Mucosa of stomach (tissue), 1 donor: ENCODE measurements around the gene RAD51B.
A peak's percentile ranks its signal among the peaks of the same experiment; 100 is the strongest.

ENCODE experiments used
- H3K27me3 ChIP-seq: one replicate; pipeline ENCODE4 v1.7.0; 2013; ENCODE audit warnings: mild to moderate bottlenecking, low read length; ENCODE audit not compliant: control insufficient read depth, insufficient read depth
- H3K36me3 ChIP-seq: one replicate; pipeline ENCODE4 v1.7.0; 2013; ENCODE audit warnings: low read length; ENCODE audit not compliant: control insufficient read depth, insufficient read depth
- H3K4me1 ChIP-seq: one replicate; pipeline ENCODE4 v1.7.0; 2013; ENCODE audit warnings: mild to moderate bottlenecking, low read length; ENCODE audit not compliant: control insufficient read depth, insufficient read depth
- H3K4me3 ChIP-seq: one replicate; pipeline ENCODE4 v1.7.0; 2013; ENCODE audit warnings: low read length
- H3K9ac ChIP-seq: one replicate; pipeline ENCODE4 v1.7.0; 2013; ENCODE audit warnings: mild to moderate bottlenecking, low read length, moderate library complexity
- H3K9me3 ChIP-seq: one replicate; pipeline ENCODE4 v1.7.0; 2013; ENCODE audit warnings: mild to moderate bottlenecking, low read length, moderate library complexity; ENCODE audit not compliant: control insufficient read depth
- donor health status: Pancreatic carcinoma.

Gene RAD51B

GRCh38 chr14:68511129-68512047 lies 691.8 kb downstream of the RAD51B start:
- no peak overlapping the region for H3K9ac ChIP-seq
- H3K27me3 ChIP-seq: no peaks in the 10 kb centered on the region
- H3K9me3 ChIP-seq: no peaks in the 10 kb centered on the region
- no peak overlapping the region for H3K4me3 ChIP-seq
- no peaks in the 10 kb centered on the region for H3K36me3 ChIP-seq
- H3K4me1 ChIP-seq: peaks cover 62% of the 10 kb centered on the region

- Histone ChIP-seq H3K36me3 (no peaks in the 10 kb centered on the region), H3K9ac (no peak overlapping the region), H3K4me1 (peaks cover 55% of the 10 kb centered on the region), H3K9me3 (no peaks in the 10 kb centered on the region), H3K27me3 (no peaks in the 10 kb centered on the region), H3K4me3 (no peak overlapping the region)
Observed at GRCh38 chr14:68512088-68512487, 692.5 kb downstream of the RAD51B start.

- peaks cover 50% of the 10 kb centered on the region for H3K4me1 ChIP-seq
Observed at GRCh38 chr14:68513137-68513536, 693.6 kb downstream of the RAD51B start.

GRCh38 chr14:68513838-68514607 lies 694.4 kb downstream of the RAD51B start:
- Histone ChIP-seq H3K4me3 (no peak overlapping the region), H3K9ac (no peak overlapping the region), H3K36me3 (no peaks in the 10 kb centered on the region), H3K4me1 (peaks cover 58% of the 10 kb centered on the region), H3K27me3 (no peaks in the 10 kb centered on the region), H3K9me3 (no peaks in the 10 kb centered on the region)

More at GRCh38 chr14:68513137-68513536, 693.6 kb downstream of the RAD51B start:
- Histone ChIP-seq H3K36me3 (no peaks in the 10 kb centered on the region), H3K9ac (no peak overlapping the region), H3K4me3 (no peak overlapping the region), H3K27me3 (no peaks in the 10 kb centered on the region), H3K9me3 (no peaks in the 10 kb centered on the region)

- H3K4me1 ChIP-seq: peaks cover 64% of the 10 kb centered on the region
- H3K9me3 ChIP-seq: no peaks in the 10 kb centered on the region
- H3K36me3 ChIP-seq: no peaks in the 10 kb centered on the region
- H3K27me3 ChIP-seq: no peaks in the 10 kb centered on the region
- H3K9ac ChIP-seq: no peak overlapping the region
- no peak overlapping the region for H3K4me3 ChIP-seq
Observed at GRCh38 chr14:68514608-68515194, 695.1 kb downstream of the RAD51B start.

GRCh38 chr14:68516342-68516741 lies 696.8 kb downstream of the RAD51B start:
- no peak overlapping the region for H3K9ac ChIP-seq
- H3K4me1 ChIP-seq: peaks cover 67% of the 10 kb centered on the region
- no peaks in the 10 kb centered on the region for H3K27me3 ChIP-seq
- H3K9me3 ChIP-seq: no peaks in the 10 kb centered on the region
- H3K36me3 ChIP-seq: no peaks in the 10 kb centered on the region
- no peak overlapping the region for H3K4me3 ChIP-seq

- no peaks in the 10 kb centered on the region for H3K36me3 ChIP-seq
- H3K9me3 ChIP-seq: no peaks in the 10 kb centered on the region
- no peaks in the 10 kb centered on the region for H3K27me3 ChIP-seq
- H3K4me3 ChIP-seq: no peak overlapping the region
- no peak overlapping the region for H3K9ac ChIP-seq
- H3K4me1 ChIP-seq: peaks cover 66% of the 10 kb centered on the region
Observed at GRCh38 chr14:68518166-68518565, 698.6 kb downstream of the RAD51B start.

GRCh38 chr14:68518761-68519670 lies 699.4 kb downstream of the RAD51B start:
- Histone ChIP-seq H3K4me3 (no peak overlapping the region), H3K36me3 (no peaks in the 10 kb centered on the region), H3K9me3 (no peaks in the 10 kb centered on the region), H3K4me1 (peaks cover 60% of the 10 kb centered on the region), H3K27me3 (no peaks in the 10 kb centered on the region), H3K9ac (no peak overlapping the region)

GRCh38 chr14:68519671-68520187 lies 700.1 kb downstream of the RAD51B start:
- H3K9ac ChIP-seq: no peak overlapping the region
- no peaks in the 10 kb centered on the region for H3K27me3 ChIP-seq
- H3K9me3 ChIP-seq: no peaks in the 10 kb centered on the region
- H3K36me3 ChIP-seq: no peaks in the 10 kb centered on the region
- peaks cover 53% of the 10 kb centered on the region for H3K4me1 ChIP-seq
- H3K4me3 ChIP-seq: no peak overlapping the region

GRCh38 chr14:68520637-68521556 lies 701.3 kb downstream of the RAD51B start:
- H3K27me3 ChIP-seq: no peaks in the 10 kb centered on the region
- H3K9me3 ChIP-seq: no peaks in the 10 kb centered on the region
- H3K4me1 ChIP-seq: peaks cover 51% of the 10 kb centered on the region
- no peak overlapping the region for H3K4me3 ChIP-seq
- H3K9ac ChIP-seq: peak overlapping the region; percentile 35
- no peaks in the 10 kb centered on the region for H3K36me3 ChIP-seq
